Measurements from ENCODE around the gene MAN2B2.
"Not testable (repeated sequence)": the region's sequence is repeated elsewhere in the genome, so short reads cannot be mapped to it uniquely, and the experiment has no call there.

The MAN2B2 gene

GRCh38 chr4:6626066-6626465, 51.1 kb downstream of the MAN2B2 start:
- no peak for DNase-seq
- Histone ChIP-seq H3K36me3 (replicated peaks; ENCODE audit: insufficient read depth, low read length) (no peaks in the 10 kb centered on the region), H3K9me3 (replicated peaks; ENCODE audit: insufficient read depth, low read length) (no peaks in the 10 kb centered on the region), H3K27me3 (replicated peaks; ENCODE audit: insufficient read depth, low read length) (no peaks in the 10 kb centered on the region), H3K4me2 (ENCODE audit: low read depth, low read length) (no peak overlapping the region), H3K79me2 (ENCODE audit: low read length) (no peaks in the 10 kb centered on the region), H3K9ac (ENCODE audit: low read length) (no peak overlapping the region), H2AFZ (ENCODE audit: low read length) (no peak overlapping the region), H3K27ac (ENCODE audit: low read length) (no peak overlapping the region), H4K20me1 (ENCODE audit: insufficient read depth, low read length) (no peaks in the 10 kb centered on the region), H3K4me1 (ENCODE audit: low read length) (no peaks in the 10 kb centered on the region), H3K4me3 (ENCODE audit: low read length) (no peak overlapping the region), H3K9me2 (replicated peaks; ENCODE audit: insufficient read depth, low read length) (no peaks in the 10 kb centered on the region), H3F3A (ENCODE audit: insufficient read depth, low read length) (no peaks in the 10 kb centered on the region)
- TF ChIP-seq EZH2phosphoT487 (IDR thresholded peaks at IDR 0.05; ENCODE audit: low read length), result no peak
- TF ChIP-seq EZH2 (optimal IDR thresholded peaks at IDR 0.05; ENCODE audit: low read depth, low read length), result no peak
- no peak for TF ChIP-seq CTCF (IDR thresholded peaks at IDR 0.05; ENCODE audit: low read length)

GRCh38 chr4:6627832-6628231, 52.8 kb downstream of the MAN2B2 start:
- Histone ChIP-seq H3K27ac (ENCODE audit: low read length) (no peak overlapping the region), H3K4me1 (ENCODE audit: low read length) (no peaks in the 10 kb centered on the region), H2AFZ (ENCODE audit: low read length) (no peak overlapping the region), H3K9me3 (replicated peaks; ENCODE audit: insufficient read depth, low read length) (no peaks in the 10 kb centered on the region), H4K20me1 (ENCODE audit: insufficient read depth, low read length) (no peaks in the 10 kb centered on the region), H3K27me3 (replicated peaks; ENCODE audit: insufficient read depth, low read length) (no peaks in the 10 kb centered on the region), H3K36me3 (replicated peaks; ENCODE audit: insufficient read depth, low read length) (no peaks in the 10 kb centered on the region), H3F3A (ENCODE audit: insufficient read depth, low read length) (no peaks in the 10 kb centered on the region), H3K4me2 (ENCODE audit: low read depth, low read length) (no peak overlapping the region), H3K9ac (ENCODE audit: low read length) (no peak overlapping the region), H3K9me2 (replicated peaks; ENCODE audit: insufficient read depth, low read length) (no peaks in the 10 kb centered on the region), H3K4me3 (ENCODE audit: low read length) (no peak overlapping the region), H3K79me2 (ENCODE audit: low read length) (no peaks in the 10 kb centered on the region)
- no peak for TF ChIP-seq EZH2 (optimal IDR thresholded peaks at IDR 0.05; ENCODE audit: low read depth, low read length)
- no peak for TF ChIP-seq CTCF (IDR thresholded peaks at IDR 0.05; ENCODE audit: low read length)
- no peak for TF ChIP-seq EZH2phosphoT487 (IDR thresholded peaks at IDR 0.05; ENCODE audit: low read length)
- no peak for DNase-seq

- not testable (repeated sequence) for H3K36me3 ChIP-seq (replicated peaks; ENCODE audit: insufficient read depth, low read length); H3K9me3 ChIP-seq (replicated peaks; ENCODE audit: insufficient read depth, low read length); DNase-seq; H3K27me3 ChIP-seq (replicated peaks; ENCODE audit: insufficient read depth, low read length); H3K9ac ChIP-seq (ENCODE audit: low read length); H2AFZ ChIP-seq (ENCODE audit: low read length); H3F3A ChIP-seq (ENCODE audit: insufficient read depth, low read length); H3K79me2 ChIP-seq (ENCODE audit: low read length); H3K4me2 ChIP-seq (ENCODE audit: low read depth, low read length); H3K27ac ChIP-seq (ENCODE audit: low read length); H4K20me1 ChIP-seq (ENCODE audit: insufficient read depth, low read length); H3K9me2 ChIP-seq (replicated peaks; ENCODE audit: insufficient read depth, low read length); H3K4me1 ChIP-seq (ENCODE audit: low read length); H3K4me3 ChIP-seq (ENCODE audit: low read length)
These were observed 53.5 kb downstream of the MAN2B2 start for GRCh38 chr4:6628484-6628883.

- Histone ChIP-seq H3K27ac (ENCODE audit: low read length) (no peak overlapping the region), H3K27me3 (replicated peaks; ENCODE audit: insufficient read depth, low read length) (no peaks in the 10 kb centered on the region), H3F3A (ENCODE audit: insufficient read depth, low read length) (no peaks in the 10 kb centered on the region; the same call in 1 of the 2 replicates), H3K9me2 (replicated peaks; ENCODE audit: insufficient read depth, low read length) (no peaks in the 10 kb centered on the region), H3K9me3 (replicated peaks; ENCODE audit: insufficient read depth, low read length) (no peaks in the 10 kb centered on the region), H3K36me3 (replicated peaks; ENCODE audit: insufficient read depth, low read length) (no peaks in the 10 kb centered on the region), H3K4me2 (ENCODE audit: low read depth, low read length) (no peak overlapping the region), H3K4me3 (ENCODE audit: low read length) (no peak overlapping the region), H4K20me1 (ENCODE audit: insufficient read depth, low read length) (no peaks in the 10 kb centered on the region), H3K79me2 (ENCODE audit: low read length) (no peaks in the 10 kb centered on the region), H2AFZ (ENCODE audit: low read length) (no peak overlapping the region), H3K9ac (ENCODE audit: low read length) (no peak overlapping the region), H3K4me1 (ENCODE audit: low read length) (peaks cover 10% of the 10 kb centered on the region)
- TF ChIP-seq EZH2 (optimal IDR thresholded peaks at IDR 0.05; ENCODE audit: low read depth, low read length) (no peak), EZH2phosphoT487 (IDR thresholded peaks at IDR 0.05; ENCODE audit: low read length) (no peak), CTCF (IDR thresholded peaks at IDR 0.05; ENCODE audit: low read length) (no peak)
- no peak for DNase-seq
These were observed 57.1 kb downstream of the MAN2B2 start for GRCh38 chr4:6632125-6632524.

Measured in MM.1S (cell line).